Hippocampal formation (tissue), 2 donors: Measurements from ENCODE around the gene CDH23.

Experiments
- DNase-seq, 2 donors: peaks; one replicate each; lab custom pipeline; 2025; lab: John Stamatoyannopoulos, UW

CDH23 gene

GRCh38 chr10:71833451-71834342 is 437.0 kb downstream of the CDH23 start:
- no peak for DNase-seq

GRCh38 chr10:71834343-71834674 is 437.6 kb downstream of the CDH23 start:
- no peak for DNase-seq

- DNase-seq: peak; percentile 90 to 91
Measured at GRCh38 chr10:71835671-71836595, 439.2 kb downstream of the CDH23 start.

- DNase-seq: no peak
Measured at GRCh38 chr10:71836596-71836974, 439.9 kb downstream of the CDH23 start.

GRCh38 chr10:71837098-71837827 is 440.5 kb downstream of the CDH23 start:
- no peak for DNase-seq

GRCh38 chr10:71838264-71839211 is 441.8 kb downstream of the CDH23 start:
- DNase-seq: no peak

- DNase-seq: peak; percentile 56 to 88
Measured at GRCh38 chr10:71840177-71840957, 443.6 kb downstream of the CDH23 start.

- peak in 1 of 2 donors; percentile 43 for DNase-seq
Measured at GRCh38 chr10:71840958-71841335, 444.2 kb downstream of the CDH23 start.

- no peak for DNase-seq
Measured at GRCh38 chr10:71842422-71842821, 445.7 kb downstream of the CDH23 start.

- no peak for DNase-seq
Measured at GRCh38 chr10:71842856-71843686, 446.4 kb downstream of the CDH23 start.

GRCh38 chr10:71844084-71844483 is 447.4 kb downstream of the CDH23 start:
- DNase-seq: no peak

GRCh38 chr10:71844695-71845094 is 448.0 kb downstream of the CDH23 start:
- no peak for DNase-seq

- no peak for DNase-seq
Measured at GRCh38 chr10:71845410-71846405, 449.0 kb downstream of the CDH23 start.

- DNase-seq: no peak
Measured at GRCh38 chr10:71846816-71847215, 450.1 kb downstream of the CDH23 start.

GRCh38 chr10:71847418-71847817 is 450.7 kb downstream of the CDH23 start:
- DNase-seq: no peak

- no peak for DNase-seq
Measured at GRCh38 chr10:71848325-71849275, 451.9 kb downstream of the CDH23 start.

GRCh38 chr10:71849461-71849908 is 452.8 kb downstream of the CDH23 start:
- DNase-seq: no peak
